Gastrocnemius medialis (tissue), 4 donors: ENCODE results near the gene MEF2D.

ENCODE experiments used
- CTCF ChIP-seq, 5 experiments: fragments of 450-650 bp in 3 of 5; fragments of 200-600 bp in 2 of 5; sonication (generic) in 2 of 5; IDR thresholded peaks in 4 of 5; conservative IDR thresholded peaks in 1 of 5; 1 replicate in 4 of 5; 2 replicates in 1 of 5; pipeline ENCODE4 v1.5.1; 2016 to 2019; ENCODE audit warnings: antibody characterized with exemption in 5 of 5, mild to moderate bottlenecking in 3 of 5, moderate library complexity in 3 of 5
- POLR2A ChIP-seq, 2 donors: fragments of 450-650 bp; IDR thresholded peaks; one replicate each; pipeline ENCODE4 v1.6.1; 2017; ENCODE audit warnings: antibody characterized with exemption in 2 of 2, mild to moderate bottlenecking in 2 of 2, moderate library complexity in 2 of 2

GRCh38 chr1:156543066-156543465, 42.5 kb upstream of the MEF2D start:
- TF ChIP-seq CTCF (IDR thresholded peaks at IDR 0.05 in 4 of 5, conservative IDR thresholded peaks at IDR 0.05 in 1 of 5) (no peak), POLR2A (IDR thresholded peaks at IDR 0.05) (no peak)
